RWPE2 (cell line): ENCODE results near the gene ANAPC16.
"Not testable (repeated sequence)": the region's sequence is repeated elsewhere in the genome, so short reads cannot be mapped to it uniquely, and the experiment has no call there.

Source experiments
- ATAC-seq: fragments of 200-7000 bp; cut with Tn5 transposase; 3 replicates; pipeline ENCODE4 v1.9.1; 2021; ENCODE audit warnings: low read depth
- DNase-seq: peaks from one replicate; pipeline ENCODE4 v3.0.0-alpha.2; 2020; ENCODE audit warnings: low spot score
- H3K27ac ChIP-seq: fragments of 450-650 bp; 2 replicates; pipeline ENCODE4 v1.5.1; 2017; ENCODE audit warnings: mild to moderate bottlenecking; ENCODE audit not compliant: poor library complexity, severe bottlenecking
- H3K27me3 ChIP-seq: fragments of 250-450 bp; sonication (Bioruptor Pico); 2 replicates; pipeline ENCODE4 v1.5.1; 2021; ENCODE audit warnings: mild to moderate bottlenecking, moderate library complexity; ENCODE audit not compliant: insufficient read depth, poor library complexity, severe bottlenecking
- H3K36me3 ChIP-seq: fragments of 250-450 bp; sonication (Bioruptor Pico); 2 replicates; pipeline ENCODE4 v1.5.1; 2020; ENCODE audit warnings: low read depth, mild to moderate bottlenecking, moderate library complexity
- H3K4me1 ChIP-seq: fragments of 250-450 bp; sonication (Bioruptor Pico); 2 replicates; pipeline ENCODE4 v1.5.1; 2021; ENCODE audit warnings: mild to moderate bottlenecking, moderate library complexity; ENCODE audit not compliant: insufficient read depth, poor library complexity, severe bottlenecking
- H3K4me3 ChIP-seq: fragments of 250-450 bp; sonication (Bioruptor Pico); 2 replicates; pipeline ENCODE4 v1.5.1; 2021; ENCODE audit warnings: mild to moderate bottlenecking, moderate library complexity; ENCODE audit not compliant: severe bottlenecking
- H3K9me3 ChIP-seq: fragments of 250-450 bp; sonication (Bioruptor Pico); 2 replicates; pipeline ENCODE4 v1.5.1; 2021; ENCODE audit warnings: mild to moderate bottlenecking, moderate library complexity; ENCODE audit not compliant: severe bottlenecking
- CTCF ChIP-seq: fragments of 450-650 bp; IDR thresholded peaks from one replicate; pipeline ENCODE4 v1.5.1; 2017; ENCODE audit warnings: mild to moderate bottlenecking, moderate library complexity; ENCODE audit not compliant: poor library complexity, severe bottlenecking

ANAPC16 gene

GRCh38 chr10:72248468-72249151, 32.8 kb downstream of the ANAPC16 start:
- DNase-seq (peak; percentile 87), ATAC-seq (peak; percentile 81)
- TF ChIP-seq CTCF, result no peak
- H3K36me3 ChIP-seq, result no peaks in the 10 kb centered on the region
- H3K9me3 ChIP-seq, result no peaks in the 10 kb centered on the region
- peak overlapping the region; percentile 99 for H3K27ac ChIP-seq
- no peaks in the 10 kb centered on the region for H3K27me3 ChIP-seq
- H3K4me1 ChIP-seq, result peaks cover 61% of the 10 kb centered on the region
- H3K4me3 ChIP-seq, result no peak overlapping the region

- not testable (repeated sequence) for H3K9me3 ChIP-seq, DNase-seq, ATAC-seq, H3K36me3 ChIP-seq, H3K4me3 ChIP-seq, H3K27me3 ChIP-seq
- H3K4me1 ChIP-seq, result peaks cover 54% of the 10 kb centered on the region
- H3K27ac ChIP-seq, result peak overlapping the region; percentile 99
These were observed 33.5 kb downstream of the ANAPC16 start for GRCh38 chr10:72249176-72249862.

GRCh38 chr10:72250666-72251065, 34.9 kb downstream of the ANAPC16 start:
- peak overlapping the region; percentile 99 for H3K27ac ChIP-seq
- ATAC-seq (0 out of 3 replicates have a peak, but pooled peaks have one; percentile 6), DNase-seq (no peak)
- H3K4me1 ChIP-seq, result peaks cover 54% of the 10 kb centered on the region
- no peaks in the 10 kb centered on the region for H3K27me3 ChIP-seq
- no peak for TF ChIP-seq CTCF
- no peak overlapping the region for H3K4me3 ChIP-seq
- no peaks in the 10 kb centered on the region for H3K9me3 ChIP-seq
- no peaks in the 10 kb centered on the region for H3K36me3 ChIP-seq

GRCh38 chr10:72251635-72252034, 35.8 kb downstream of the ANAPC16 start:
- Histone ChIP-seq H3K4me1 (peaks cover 53% of the 10 kb centered on the region), H3K36me3 (no peaks in the 10 kb centered on the region), H3K27ac (peak overlapping the region; percentile 99), H3K27me3 (no peaks in the 10 kb centered on the region), H3K4me3 (no peak overlapping the region), H3K9me3 (no peaks in the 10 kb centered on the region)
- no peak for DNase-seq
- TF ChIP-seq CTCF, result no peak
- no peak for ATAC-seq

- ATAC-seq (no peak), DNase-seq (no peak)
- TF ChIP-seq CTCF, result no peak
- Histone ChIP-seq H3K4me1 (peaks cover 40% of the 10 kb centered on the region), H3K27me3 (no peaks in the 10 kb centered on the region), H3K36me3 (no peaks in the 10 kb centered on the region), H3K4me3 (no peak overlapping the region), H3K27ac (peak overlapping the region; percentile 99), H3K9me3 (no peaks in the 10 kb centered on the region)
These were observed 37.2 kb downstream of the ANAPC16 start for GRCh38 chr10:72252972-72253371.
